ENCODE data around the gene CCNYL1. TPM values are rescaled to one million over a fixed set of nuclear protein-coding genes. Genes with fewer than 3 reads are reported as not detected.

The CCNYL1 gene
- polyA plus RNA-seq, 3 donors, result 4.1 to 10.6 (median 4.6) TPM

DNA sequence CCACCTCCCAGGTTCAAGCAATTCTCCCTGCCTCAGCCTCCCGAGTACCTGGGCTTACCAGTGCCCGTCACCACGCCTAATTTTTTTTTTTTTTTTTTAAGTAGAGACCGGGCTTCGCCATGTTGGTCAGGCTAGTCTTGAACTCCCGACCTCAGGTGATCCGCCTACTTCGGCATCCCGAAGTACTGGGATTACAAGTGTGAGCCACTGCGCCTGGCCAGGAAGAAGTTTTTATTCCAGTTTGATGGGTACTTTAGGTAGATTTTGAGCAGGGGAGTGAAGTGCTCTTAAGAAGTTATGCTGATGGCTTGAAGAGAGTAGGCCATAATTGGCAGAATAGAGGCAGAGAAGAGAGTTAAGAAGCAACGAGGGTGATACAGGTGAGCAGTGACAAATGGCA is 33.0 kb downstream of the CCNYL1 start:
- Histone ChIP-seq H3K9me3 (replicated peaks in 1 of 2; ENCODE audit: control insufficient read depth in 1 of 2, insufficient read depth in 1 of 2, low read length in 2 of 2) (no peaks in the 10 kb centered on the region), H3K79me2 (ENCODE audit: insufficient read depth, low read length) (no peaks in the 10 kb centered on the region), H3K4me1 (ENCODE audit: control insufficient read depth in 1 of 2, insufficient read depth in 2 of 2, low read length in 2 of 2) (no peaks in the 10 kb centered on the region), H3K4me3 (replicated peaks in 1 of 3; ENCODE audit: low read depth in 2 of 3, low read length in 3 of 3) (no peak overlapping the region), H3K27ac (ENCODE audit: low read depth in 1 of 2, low read length in 2 of 2) (no peak overlapping the region), H3K36me3 (replicated peaks in 1 of 2; ENCODE audit: control insufficient read depth in 1 of 2, insufficient read depth in 2 of 2, low read length in 2 of 2) (peaks cover 41 to 75% of the 10 kb centered on the region in 2 donors), H3K4me2 (replicated peaks; ENCODE audit: extremely low read depth, low read length, poor library complexity, severe bottlenecking) (no peak overlapping the region), H3K27me3 (ENCODE audit: control insufficient read depth in 2 of 2, insufficient read depth in 2 of 2, low read length in 2 of 2) (no peaks in the 10 kb centered on the region), H3K9ac (ENCODE audit: insufficient read depth, low read length, poor library complexity, severe bottlenecking) (no peak overlapping the region), H2AFZ (ENCODE audit: insufficient read depth, low read depth, low read length, poor library complexity, severe bottlenecking) (no peak overlapping the region), H4K20me1 (ENCODE audit: insufficient read depth, low read length) (no peaks in the 10 kb centered on the region)
- H3K9me3 Mint-ChIP-seq, result no peaks in the 10 kb centered on the region
- H3K36me3 Mint-ChIP-seq, result peaks cover 22 to 37% of the 10 kb centered on the region in 2 donors
- H3K27me3 Mint-ChIP-seq (ENCODE audit: low read depth in 3 of 3), result no peaks in the 10 kb centered on the region
- no peaks in the 10 kb centered on the region for H3K4me1 Mint-ChIP-seq
- WGBS (ENCODE audit: insufficient coverage), result 91% methylated on average over 10 of the region's 11 CpGs
- no peak overlapping the region for H3K27ac Mint-ChIP-seq
- TF ChIP-seq, protein P1, sequence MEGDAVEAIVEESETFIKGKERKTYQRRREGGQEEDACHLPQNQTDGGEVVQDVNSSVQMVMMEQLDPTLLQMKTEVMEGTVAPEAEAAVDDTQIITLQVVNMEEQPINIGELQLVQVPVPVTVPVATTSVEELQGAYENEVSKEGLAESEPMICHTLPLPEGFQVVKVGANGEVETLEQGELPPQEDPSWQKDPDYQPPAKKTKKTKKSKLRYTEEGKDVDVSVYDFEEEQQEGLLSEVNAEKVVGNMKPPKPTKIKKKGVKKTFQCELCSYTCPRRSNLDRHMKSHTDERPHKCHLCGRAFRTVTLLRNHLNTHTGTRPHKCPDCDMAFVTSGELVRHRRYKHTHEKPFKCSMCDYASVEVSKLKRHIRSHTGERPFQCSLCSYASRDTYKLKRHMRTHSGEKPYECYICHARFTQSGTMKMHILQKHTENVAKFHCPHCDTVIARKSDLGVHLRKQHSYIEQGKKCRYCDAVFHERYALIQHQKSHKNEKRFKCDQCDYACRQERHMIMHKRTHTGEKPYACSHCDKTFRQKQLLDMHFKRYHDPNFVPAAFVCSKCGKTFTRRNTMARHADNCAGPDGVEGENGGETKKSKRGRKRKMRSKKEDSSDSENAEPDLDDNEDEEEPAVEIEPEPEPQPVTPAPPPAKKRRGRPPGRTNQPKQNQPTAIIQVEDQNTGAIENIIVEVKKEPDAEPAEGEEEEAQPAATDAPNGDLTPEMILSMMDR (IDR thresholded peaks at IDR 0.05), result no peak
- DNase-seq, result no peak
- H3K4me3 Mint-ChIP-seq, result no peak overlapping the region
- intact Hi-C loops (cut with micrococcal nuclease), result loop anchor here in 1 of 2 donors (10.0 kb wide), 1 partner anchor 300 kb away; no protein-coding TSS in a partner anchor

DNA sequence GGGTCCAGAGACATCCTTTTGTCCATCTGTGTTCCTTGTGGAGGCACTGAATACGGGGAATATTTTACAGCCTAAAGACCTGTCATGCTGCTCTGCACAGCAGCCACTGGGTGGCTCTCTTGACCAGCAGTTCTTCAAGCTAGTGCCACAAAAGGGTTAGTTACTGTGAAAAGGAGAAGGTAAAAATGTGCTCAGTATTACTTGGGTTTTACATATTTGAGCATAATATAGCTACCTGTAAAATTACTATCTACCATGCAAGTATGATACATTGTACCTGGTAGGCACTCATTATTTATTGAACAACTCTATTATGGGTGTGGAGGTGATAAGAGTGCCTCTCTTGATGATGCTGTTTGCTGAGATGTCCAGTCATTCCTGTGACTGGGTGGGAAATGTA is 34.7 kb downstream of the CCNYL1 start:
- H3K36me3 ChIP-seq (replicated peaks in 1 of 2; ENCODE audit: control insufficient read depth in 1 of 2, insufficient read depth in 2 of 2, low read length in 2 of 2), result peaks cover 52 to 80% of the 10 kb centered on the region in 2 donors
- Mint-ChIP-seq H3K4me1 (no peaks in the 10 kb centered on the region), H3K27ac (no peak overlapping the region), H3K36me3 (peaks cover 30 to 41% of the 10 kb centered on the region in 2 donors), H3K27me3 (ENCODE audit: low read depth in 3 of 3) (no peaks in the 10 kb centered on the region), H3K9me3 (no peaks in the 10 kb centered on the region), H3K4me3 (no peak overlapping the region)
- TF ChIP-seq, protein P1 (IDR thresholded peaks at IDR 0.05), result peak; percentile 89
- H3K4me1 ChIP-seq (ENCODE audit: control insufficient read depth in 1 of 2, insufficient read depth in 2 of 2, low read length in 2 of 2), result no peaks in the 10 kb centered on the region
- H2AFZ ChIP-seq (ENCODE audit: insufficient read depth, low read depth, low read length, poor library complexity, severe bottlenecking), result no peak overlapping the region
- 63% methylated on average over 1 of the region's 1 CpG for WGBS (ENCODE audit: insufficient coverage)
- no peaks in the 10 kb centered on the region for H3K27me3 ChIP-seq (ENCODE audit: control insufficient read depth in 2 of 2, insufficient read depth in 2 of 2, low read length in 2 of 2)
- no peaks in the 10 kb centered on the region for H4K20me1 ChIP-seq (ENCODE audit: insufficient read depth, low read length)
- no peak overlapping the region for H3K27ac ChIP-seq (ENCODE audit: low read depth in 1 of 2, low read length in 2 of 2)
- intact Hi-C loops (cut with micrococcal nuclease), result loop anchor here (2.0 to 10.0 kb wide), 3 partner anchors 295 to 331 kb away; no protein-coding TSS in a partner anchor
- no peak overlapping the region for H3K4me3 ChIP-seq (replicated peaks in 1 of 3; ENCODE audit: low read depth in 2 of 3, low read length in 3 of 3)
- no peaks in the 10 kb centered on the region for H3K79me2 ChIP-seq (ENCODE audit: insufficient read depth, low read length)
- peak; percentile 54 to 74 (median 67) for DNase-seq
- no peak overlapping the region for H3K4me2 ChIP-seq (replicated peaks; ENCODE audit: extremely low read depth, low read length, poor library complexity, severe bottlenecking)
- H3K9ac ChIP-seq (ENCODE audit: insufficient read depth, low read length, poor library complexity, severe bottlenecking), result no peak overlapping the region
- H3K9me3 ChIP-seq (replicated peaks in 1 of 2; ENCODE audit: control insufficient read depth in 1 of 2, insufficient read depth in 1 of 2, low read length in 2 of 2), result no peaks in the 10 kb centered on the region
